Measurements from ENCODE around the gene HSD17B7.
A peak's percentile ranks its signal among the peaks of the same experiment; 100 is the strongest.
"Not testable (repeated sequence)": the region's sequence is repeated elsewhere in the genome, so short reads cannot be mapped to it uniquely, and the experiment has no call there.

HSD17B7 gene

GRCh38 chr1:162812357-162812756, 21.9 kb downstream of the HSD17B7 start:
- DNase-seq: not testable (repeated sequence)

- not testable (repeated sequence) for DNase-seq
These were observed 27.6 kb downstream of the HSD17B7 start for GRCh38 chr1:162818136-162818535.

GRCh38 chr1:162818666-162819065, 28.2 kb downstream of the HSD17B7 start:
- not testable (repeated sequence) for DNase-seq

GRCh38 chr1:162822391-162823200, 32.1 kb downstream of the HSD17B7 start:
- DNase-seq: peak; percentile 32

GRCh38 chr1:162823231-162823630, 32.7 kb downstream of the HSD17B7 start:
- no peak for DNase-seq

GRCh38 chr1:162823771-162824525, 33.4 kb downstream of the HSD17B7 start:
- no peak for DNase-seq

- no peak for DNase-seq
These were observed 38.8 kb downstream of the HSD17B7 start for GRCh38 chr1:162829268-162829667.

GRCh38 chr1:162832470-162832869, 42.0 kb downstream of the HSD17B7 start:
- DNase-seq: no peak

- no peak for DNase-seq
These were observed 44.8 kb downstream of the HSD17B7 start for GRCh38 chr1:162835157-162835899.

- DNase-seq: no peak
These were observed 48.4 kb downstream of the HSD17B7 start for GRCh38 chr1:162838863-162839262.

- DNase-seq: no peak
These were observed 49.8 kb downstream of the HSD17B7 start for GRCh38 chr1:162840250-162840839.

GRCh38 chr1:162844153-162844552, 53.7 kb downstream of the HSD17B7 start:
- no peak for DNase-seq

- no peak for DNase-seq
These were observed 56.0 kb downstream of the HSD17B7 start for GRCh38 chr1:162846256-162847212.

- peak; percentile 9 for DNase-seq
These were observed 57.4 kb downstream of the HSD17B7 start for GRCh38 chr1:162847839-162848453.

GRCh38 chr1:162849711-162850110, 59.2 kb downstream of the HSD17B7 start:
- no peak for DNase-seq

- DNase-seq: no peak
These were observed 60.8 kb downstream of the HSD17B7 start for GRCh38 chr1:162851341-162851740.

- DNase-seq: peak; percentile 38
These were observed 63.9 kb downstream of the HSD17B7 start for GRCh38 chr1:162854245-162854882.

GRCh38 chr1:162855461-162856150, 65.1 kb downstream of the HSD17B7 start:
- no peak for DNase-seq

- no peak for DNase-seq
These were observed 65.8 kb downstream of the HSD17B7 start for GRCh38 chr1:162856260-162856659.

GRCh38 chr1:162857850-162858249, 67.3 kb downstream of the HSD17B7 start:
- DNase-seq: no peak

Data from NCI-H510A (cell line).